ENCODE measurements around the gene ZNF778.

The ZNF778 gene

GRCh38 chr16:89232107-89232506, 14.6 kb downstream of the ZNF778 start:
- no peak for TF ChIP-seq EZH2phosphoT487 (conservative IDR thresholded peaks at IDR 0.05; ENCODE audit: low read length)
- Histone ChIP-seq H3K4me3 (ENCODE audit: insufficient read depth, low read length, poor library complexity, severe bottlenecking) (no peak overlapping the region), H3K9me3 (ENCODE audit: insufficient read depth, low read length) (no peaks in the 10 kb centered on the region; the same call in 1 of the 2 replicates)

GRCh38 chr16:89233678-89234490, 16.4 kb downstream of the ZNF778 start:
- Histone ChIP-seq H3K9me2 (replicated peaks; ENCODE audit: insufficient read depth, low read length) (no peaks in the 10 kb centered on the region), H3K9ac (ENCODE audit: low read length) (no peak overlapping the region), H3K79me2 (ENCODE audit: insufficient read depth, low read length) (no peaks in the 10 kb centered on the region), H4K20me1 (ENCODE audit: low read depth, low read length) (no peaks in the 10 kb centered on the region), H3K9me3 (ENCODE audit: insufficient read depth, low read length) (no peaks in the 10 kb centered on the region), H3K4me3 (ENCODE audit: insufficient read depth, low read length, poor library complexity, severe bottlenecking) (no peak overlapping the region), H2AFZ (ENCODE audit: low read depth, low read length, severe bottlenecking) (no peak overlapping the region), H3K4me2 (ENCODE audit: low read depth, low read length, poor library complexity, severe bottlenecking) (no peak overlapping the region), H3K27ac (ENCODE audit: low read depth, low read length) (no peak overlapping the region), H3K27me3 (ENCODE audit: low read length) (no peaks in the 10 kb centered on the region), H3K36me3 (ENCODE audit: low read length) (no peaks in the 10 kb centered on the region), H3F3A (ENCODE audit: insufficient read depth) (no peaks in the 10 kb centered on the region)
- TF ChIP-seq CTCF (IDR thresholded peaks at IDR 0.05; ENCODE audit: insufficient read depth, low read length, poor library complexity, severe bottlenecking) (no peak), EZH2phosphoT487 (conservative IDR thresholded peaks at IDR 0.05; ENCODE audit: low read length) (no peak)

More at GRCh38 chr16:89232107-89232506, 14.6 kb downstream of the ZNF778 start:
- H3K4me2 ChIP-seq (ENCODE audit: low read depth, low read length, poor library complexity, severe bottlenecking) = no peak overlapping the region
- H3K9ac ChIP-seq (ENCODE audit: low read length) = no peak overlapping the region
- no peaks in the 10 kb centered on the region for H3K79me2 ChIP-seq (ENCODE audit: insufficient read depth, low read length)
- no peaks in the 10 kb centered on the region for H4K20me1 ChIP-seq (ENCODE audit: low read depth, low read length)
- no peaks in the 10 kb centered on the region for H3K27me3 ChIP-seq (ENCODE audit: low read length)
- H3K9me2 ChIP-seq (replicated peaks; ENCODE audit: insufficient read depth, low read length) = no peaks in the 10 kb centered on the region
- peaks cover 11% of the 10 kb centered on the region; the same call in 1 of the 2 replicates for H3K36me3 ChIP-seq (ENCODE audit: low read length)
- H3K27ac ChIP-seq (ENCODE audit: low read depth, low read length) = no peak overlapping the region
- H2AFZ ChIP-seq (ENCODE audit: low read depth, low read length, severe bottlenecking) = no peak overlapping the region
- no peaks in the 10 kb centered on the region for H3F3A ChIP-seq (ENCODE audit: insufficient read depth)

- no peaks in the 10 kb centered on the region for H3K9me2 ChIP-seq (replicated peaks; ENCODE audit: insufficient read depth, low read length)
- no peaks in the 10 kb centered on the region for H4K20me1 ChIP-seq (ENCODE audit: low read depth, low read length)
- H3K79me2 ChIP-seq (ENCODE audit: insufficient read depth, low read length) = no peaks in the 10 kb centered on the region; the same call in 1 of the 2 replicates
- no peaks in the 10 kb centered on the region for H3K9me3 ChIP-seq (ENCODE audit: insufficient read depth, low read length)
- no peak overlapping the region for H3K4me3 ChIP-seq (ENCODE audit: insufficient read depth, low read length, poor library complexity, severe bottlenecking)
- no peak overlapping the region for H3K4me2 ChIP-seq (ENCODE audit: low read depth, low read length, poor library complexity, severe bottlenecking)
- no peaks in the 10 kb centered on the region for H3K27me3 ChIP-seq (ENCODE audit: low read length)
- H3K27ac ChIP-seq (ENCODE audit: low read depth, low read length) = no peak overlapping the region
- H3F3A ChIP-seq (ENCODE audit: insufficient read depth) = no peaks in the 10 kb centered on the region; the same call in 1 of the 2 replicates
- no peak overlapping the region for H2AFZ ChIP-seq (ENCODE audit: low read depth, low read length, severe bottlenecking)
- no peak overlapping the region for H3K9ac ChIP-seq (ENCODE audit: low read length)
- H3K36me3 ChIP-seq (ENCODE audit: low read length) = no peaks in the 10 kb centered on the region
- TF ChIP-seq EZH2phosphoT487 (conservative IDR thresholded peaks at IDR 0.05; ENCODE audit: low read length) (no peak), CTCF (IDR thresholded peaks at IDR 0.05; ENCODE audit: insufficient read depth, low read length, poor library complexity, severe bottlenecking) (no peak)
Observed at GRCh38 chr16:89237733-89238132, 20.2 kb downstream of the ZNF778 start.
